ENCODE measurements around the gene ABCC11.
A peak's percentile ranks its signal among the peaks of the same experiment; 100 is the strongest.
"Not testable (repeated sequence)": the region's sequence is repeated elsewhere in the genome, so short reads cannot be mapped to it uniquely, and the experiment has no call there.

Gene ABCC11

DNA sequence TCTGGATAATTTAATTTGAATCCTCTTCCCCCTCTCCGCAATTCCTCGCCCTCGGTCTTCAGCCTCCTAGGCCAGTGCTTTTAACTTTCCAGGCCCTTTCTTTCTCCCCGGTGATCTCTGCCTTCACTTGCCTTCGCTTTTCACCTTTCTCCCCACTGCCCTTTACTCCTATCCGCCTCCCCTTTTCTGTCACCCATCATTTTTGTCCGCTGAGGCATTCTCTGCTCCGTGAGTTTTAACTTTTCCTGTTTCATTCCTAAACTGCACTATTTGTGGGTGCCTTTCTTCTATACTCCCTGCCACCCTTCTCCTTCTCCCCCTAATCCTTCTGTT lies 2.5 kb downstream of the ABCC11 start:
- DNase-seq, result no peak

DNA sequence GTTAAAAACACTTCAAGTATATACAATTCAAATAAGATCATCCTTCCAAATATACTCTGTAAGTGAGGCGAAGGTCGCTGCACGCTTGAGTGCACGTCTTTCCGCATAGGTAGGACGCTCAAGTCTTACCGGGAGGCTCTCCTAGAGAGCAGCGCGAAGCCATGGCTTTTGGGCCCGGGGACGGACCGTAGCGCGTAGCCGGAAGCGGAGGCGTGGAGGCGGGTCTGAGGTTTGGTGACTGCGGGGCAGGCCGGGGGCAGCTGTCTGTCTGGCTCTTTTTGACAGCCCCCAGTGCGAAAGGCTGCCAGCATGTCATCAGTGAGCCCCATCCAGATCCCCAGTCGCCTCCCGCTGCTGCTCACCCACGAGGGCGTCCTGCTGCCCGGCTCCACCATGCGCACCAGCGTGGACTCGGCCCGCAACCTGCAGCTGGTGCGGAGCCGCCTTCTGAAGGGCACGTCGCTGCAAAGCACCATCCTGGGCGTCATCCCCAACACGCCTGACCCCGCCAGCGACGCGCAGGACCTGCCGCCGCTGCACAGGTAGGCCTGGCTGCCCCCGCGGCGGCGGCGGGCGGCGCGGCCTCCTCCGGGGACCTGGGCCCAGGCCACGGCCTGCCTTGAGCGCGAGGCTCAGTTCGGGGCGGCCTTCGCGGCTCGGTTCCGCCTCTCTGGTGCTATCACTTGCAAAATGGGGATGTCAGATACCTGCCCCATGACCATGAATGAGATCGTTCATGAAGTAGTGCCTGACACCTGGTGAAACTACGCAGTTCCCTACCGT lies 3.1 kb downstream of the ABCC11 start, which contains the start of gene LONP2:
Gene LONP2, plus strand, starts transcription at position 221 of the 783 bp plus-strand sequence. Its CDS starts 89 bp downstream, at position 310.
- peak; percentile 63 for DNase-seq

DNA sequence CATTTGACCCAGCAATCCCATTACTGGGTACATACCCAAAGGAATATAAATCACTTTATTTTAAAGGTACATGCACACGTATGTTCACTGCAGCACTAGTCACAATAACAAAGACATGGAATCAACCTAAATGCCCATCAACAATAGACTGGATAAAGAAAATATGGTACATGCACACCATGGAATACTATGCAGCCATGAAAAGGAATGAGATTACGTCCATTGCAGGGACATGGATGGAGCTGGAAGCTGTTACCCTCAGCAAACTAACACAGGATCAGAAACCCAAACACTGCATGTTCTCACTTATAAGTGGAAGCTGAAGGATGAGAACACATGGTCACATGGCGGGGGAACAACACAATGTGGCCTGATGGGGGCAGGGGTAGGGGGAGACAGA lies 7.2 kb downstream of the ABCC11 start:
- not testable (repeated sequence) for DNase-seq

DNA sequence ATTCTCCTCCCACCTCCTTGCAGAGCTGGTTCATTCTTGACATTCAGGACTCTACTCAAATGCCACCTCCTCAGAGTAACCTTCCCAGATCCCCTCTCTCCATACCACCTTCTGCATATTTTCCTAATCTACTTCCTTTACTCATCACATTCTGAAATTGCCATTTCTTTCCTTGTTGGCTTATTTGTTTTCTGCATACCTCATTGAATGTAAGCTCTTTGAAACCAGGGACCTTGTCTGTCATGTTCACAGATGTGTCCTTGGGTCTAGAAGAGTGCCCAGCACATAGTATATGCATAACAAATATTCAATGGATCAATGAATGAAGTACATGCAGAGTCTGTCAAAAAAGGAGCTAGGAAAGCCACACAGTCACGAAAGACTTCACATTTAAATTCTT lies 11.1 kb downstream of the ABCC11 start:
- DNase-seq, result no peak

DNA sequence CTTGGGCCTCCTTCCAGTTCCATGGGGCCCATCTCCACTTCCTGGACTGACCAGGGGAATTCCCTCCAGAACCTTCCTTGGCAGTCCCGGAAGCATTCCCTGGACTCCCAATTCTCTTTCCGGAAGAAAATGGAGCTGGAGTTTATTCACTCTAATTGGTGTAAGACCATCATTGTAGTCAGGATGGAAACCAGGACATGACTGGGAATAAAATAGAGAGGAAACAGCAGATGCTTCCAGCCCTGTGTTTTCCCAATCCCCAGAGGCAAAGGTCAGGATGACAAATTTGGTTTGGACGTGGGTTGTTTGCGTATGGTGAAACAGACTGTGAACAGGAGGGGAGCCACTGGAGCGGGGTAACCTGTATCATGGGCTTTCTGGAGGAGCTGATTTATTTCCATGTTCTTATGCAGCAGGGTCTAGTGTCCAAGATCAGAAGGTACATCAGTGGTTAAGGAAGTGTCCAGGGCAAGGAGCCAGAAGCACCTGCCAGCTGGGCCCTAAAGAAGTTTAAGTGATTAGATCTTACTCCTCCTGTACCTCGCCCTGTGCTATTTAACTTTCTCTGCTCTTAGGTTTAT lies 11.7 kb downstream of the ABCC11 start:
- DNase-seq, result no peak

DNA sequence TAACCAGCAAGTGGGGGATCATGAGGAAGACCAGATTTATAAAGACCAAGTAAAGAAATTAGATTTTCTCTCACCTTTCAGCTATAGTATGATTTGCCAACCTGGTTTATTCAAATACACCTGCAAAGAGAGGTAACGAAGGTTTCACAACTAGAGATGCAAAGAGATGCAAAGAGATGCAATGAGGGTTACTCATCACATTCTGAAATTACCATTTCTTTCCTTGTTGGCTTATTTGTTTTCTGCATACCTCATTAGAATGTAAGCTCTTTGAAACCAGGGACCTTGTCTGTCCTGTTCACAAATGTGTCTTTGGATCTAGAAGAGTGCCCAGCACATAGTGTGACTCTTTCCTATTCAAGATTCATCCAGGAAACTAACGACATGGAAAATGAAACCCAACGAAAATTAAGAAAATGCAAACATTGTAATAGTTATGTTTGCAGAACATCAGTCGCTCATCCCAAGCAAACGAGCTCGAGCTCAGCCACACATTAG lies 12.2 kb downstream of the ABCC11 start:
- no peak for DNase-seq

DNA sequence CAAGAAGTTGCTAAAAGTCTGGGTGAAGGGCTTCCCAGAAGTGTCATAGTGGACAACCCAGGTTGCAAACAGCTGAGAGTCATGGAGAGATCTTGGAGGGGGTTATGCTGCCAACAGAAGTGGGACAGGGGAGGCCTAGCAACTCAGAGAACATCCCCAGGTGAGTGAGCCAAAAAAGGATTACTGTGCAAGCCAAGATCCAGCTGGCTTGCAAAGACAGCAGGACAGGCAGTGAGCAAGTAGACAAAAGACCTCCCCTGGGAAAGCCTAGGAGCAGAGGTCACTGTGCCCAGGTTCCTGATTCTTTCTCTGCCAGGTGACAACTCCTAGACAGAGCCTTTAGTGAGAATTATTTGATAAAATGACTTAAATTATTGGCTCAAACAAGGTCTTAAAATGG lies 12.7 kb downstream of the ABCC11 start:
- no peak for DNase-seq

DNA sequence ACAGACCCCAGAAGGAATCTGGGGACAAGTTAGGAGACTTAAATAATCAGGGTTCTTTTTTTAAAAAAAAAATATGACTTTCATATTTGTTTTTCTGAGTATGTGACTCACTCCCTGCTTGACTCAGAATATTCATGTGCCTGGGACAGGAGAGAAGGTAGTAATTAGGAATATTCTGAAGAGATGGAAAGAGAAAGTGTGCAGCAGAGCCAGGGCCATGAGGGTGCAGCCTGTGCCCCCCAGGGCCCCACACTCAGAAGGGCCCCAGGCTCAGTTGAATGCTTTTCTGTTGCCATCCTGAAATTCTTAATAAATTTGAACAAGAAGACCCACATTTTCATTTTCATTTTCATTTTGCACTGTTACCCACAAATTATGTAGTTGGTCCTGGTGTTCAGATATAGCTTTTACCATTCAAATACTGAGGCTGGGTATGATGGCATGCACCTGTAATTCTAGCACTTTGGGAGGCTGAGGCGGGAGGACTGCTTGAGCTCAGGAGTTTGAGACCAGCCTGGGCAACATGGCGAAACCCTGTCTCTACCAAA lies 14.8 kb downstream of the ABCC11 start:
- DNase-seq, result no peak

DNA sequence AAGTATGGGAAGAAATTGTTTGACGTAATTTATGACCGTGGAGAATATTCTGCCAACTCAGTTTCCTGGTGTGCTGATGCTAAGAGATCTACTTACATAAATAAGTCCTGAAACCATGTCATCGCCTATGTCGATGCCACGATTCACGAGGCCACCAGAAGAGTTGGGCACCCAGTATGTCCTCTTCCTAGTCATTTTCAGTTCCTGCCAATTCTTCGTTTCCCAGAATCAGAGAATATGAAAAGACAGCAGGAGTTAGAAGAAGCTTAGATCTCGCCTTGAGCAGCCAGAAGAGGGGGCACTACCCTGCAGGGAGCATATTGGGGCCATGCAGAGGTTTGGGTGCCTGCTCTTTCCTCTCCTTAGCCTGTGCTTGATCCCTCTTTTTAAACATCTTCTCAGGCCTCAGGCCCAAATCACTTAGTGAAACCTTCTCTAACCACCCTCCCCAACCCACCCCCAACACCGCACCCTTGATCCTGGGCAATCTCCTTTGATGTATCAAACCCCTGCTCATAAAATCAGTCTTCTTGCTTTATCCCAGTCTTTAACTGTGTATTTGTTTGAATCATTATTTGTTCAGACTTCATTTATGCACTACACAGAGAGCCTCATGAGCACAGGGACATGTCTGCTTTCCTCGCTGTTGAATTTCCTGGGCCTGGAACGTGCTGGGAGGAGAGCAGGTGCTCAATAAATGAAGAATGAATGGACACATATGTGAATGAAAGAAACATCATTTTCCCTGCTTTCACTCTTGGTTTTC lies 15.4 kb downstream of the ABCC11 start:
- no peak for DNase-seq

DNA sequence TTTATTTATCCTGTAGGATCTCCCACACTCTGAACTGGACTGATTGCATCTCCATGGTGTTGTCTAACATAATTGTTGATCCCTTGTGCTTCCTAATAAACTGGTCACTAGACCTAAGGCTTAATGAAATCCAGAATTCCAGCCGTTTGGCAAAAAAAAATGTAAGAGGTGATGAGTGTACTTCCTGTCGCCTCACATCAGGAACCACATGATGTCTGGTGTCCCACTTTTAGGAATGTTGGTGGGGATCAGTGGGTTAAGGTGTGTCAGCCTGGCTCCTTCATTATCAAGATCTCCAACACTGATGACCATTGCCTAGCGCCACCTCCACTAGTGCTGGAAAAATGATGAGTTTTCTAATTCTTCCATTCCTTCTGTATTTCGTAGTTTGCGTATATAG lies 21.9 kb downstream of the ABCC11 start:
- no peak for DNase-seq

DNA sequence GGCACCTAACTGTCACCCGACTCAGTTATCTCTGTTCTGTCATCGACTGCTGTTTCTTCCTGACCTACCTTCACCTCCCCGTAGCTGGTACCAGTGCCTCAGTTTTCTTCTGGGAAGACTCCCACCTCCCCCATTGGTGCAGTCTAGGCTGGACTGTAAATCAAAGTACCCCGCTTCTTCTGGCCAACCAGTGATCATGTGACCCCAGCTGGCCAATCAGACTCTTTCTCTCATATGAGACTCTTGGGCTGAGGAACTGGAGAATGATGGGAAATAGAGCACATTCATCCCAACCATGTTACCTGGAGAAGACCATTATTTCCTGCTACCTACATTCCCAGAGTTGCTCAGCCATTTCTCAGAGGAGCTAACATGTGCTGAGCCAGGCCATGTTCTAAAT lies 23.8 kb downstream of the ABCC11 start:
- DNase-seq, result no peak

DNA sequence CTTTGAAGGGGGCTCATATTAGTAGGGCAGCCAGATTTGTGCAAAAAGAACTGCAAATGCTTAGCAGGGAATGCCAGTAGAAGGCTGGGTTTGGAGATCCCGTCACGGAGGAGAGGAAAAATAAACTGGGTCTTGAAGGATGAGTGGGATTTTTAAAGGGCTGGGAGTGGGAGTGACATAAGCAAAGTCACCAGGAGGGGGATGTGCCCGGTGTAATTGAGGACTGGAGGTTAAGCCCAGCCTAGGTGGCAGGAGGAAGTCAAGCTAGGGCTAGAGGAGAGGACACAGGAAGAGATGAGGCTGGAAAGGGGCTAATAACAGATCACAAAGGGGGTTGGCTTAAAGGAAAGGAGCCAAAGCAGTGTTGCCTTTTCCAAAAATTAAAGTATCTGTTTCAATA lies 26.4 kb downstream of the ABCC11 start:
- no peak for DNase-seq

DNA sequence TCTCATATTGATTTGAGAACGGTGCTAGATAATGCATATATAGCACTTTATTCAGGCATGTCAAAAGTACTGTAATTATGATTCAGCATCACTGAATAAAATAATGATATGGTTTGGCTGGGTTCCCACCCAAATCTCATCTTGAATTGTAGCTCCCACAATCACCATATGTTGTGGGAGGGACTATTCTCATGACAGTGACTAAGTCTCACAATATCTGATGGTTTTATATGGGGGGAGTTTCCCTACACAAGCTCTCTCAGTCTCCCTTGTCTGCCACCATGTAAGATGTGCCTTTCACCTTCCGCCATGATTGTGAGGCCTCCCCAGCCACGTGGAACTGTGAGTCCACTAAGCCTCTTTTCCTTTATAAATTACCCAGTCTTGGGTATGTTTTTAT lies 28.9 kb downstream of the ABCC11 start:
- no peak for DNase-seq

DNA sequence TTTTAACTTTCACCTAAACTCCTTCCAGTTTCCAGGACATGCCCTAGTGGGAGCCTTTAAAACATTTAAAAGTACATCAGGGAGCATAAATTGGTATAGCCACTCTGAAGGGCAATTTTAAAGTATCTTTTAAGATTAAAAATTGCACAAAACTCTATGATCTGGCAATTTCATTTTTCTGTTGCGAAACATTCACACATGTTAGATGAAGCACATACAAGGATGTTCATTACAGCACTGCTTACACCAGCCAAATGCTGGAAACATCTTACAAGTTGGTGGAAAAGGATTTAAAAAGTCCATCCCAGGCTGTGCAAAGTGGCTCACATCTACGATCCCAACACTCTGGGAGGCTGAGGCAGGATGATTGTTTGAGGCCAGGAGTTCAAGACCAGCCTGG lies 29.6 kb downstream of the ABCC11 start:
- DNase-seq, result no peak

DNA sequence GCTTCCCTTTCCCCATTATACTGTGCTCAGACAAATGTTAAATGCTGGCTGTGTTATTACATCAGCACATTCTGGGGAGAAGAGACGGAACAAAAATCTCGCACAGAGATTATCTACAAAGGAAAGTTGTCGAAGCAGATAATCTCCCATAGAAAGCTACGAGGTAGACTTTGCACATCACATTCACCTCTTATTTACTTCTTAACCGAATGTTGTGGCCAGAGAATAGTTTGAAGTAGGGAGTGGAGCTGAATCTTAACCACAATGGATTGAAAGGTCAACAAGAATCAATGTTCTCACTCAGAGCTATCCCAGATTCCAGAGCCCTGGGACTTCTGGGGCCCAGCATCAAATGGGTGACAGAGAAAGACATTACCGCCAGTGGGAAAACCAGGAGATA lies 31.6 kb downstream of the ABCC11 start:
- no peak for DNase-seq

DNA sequence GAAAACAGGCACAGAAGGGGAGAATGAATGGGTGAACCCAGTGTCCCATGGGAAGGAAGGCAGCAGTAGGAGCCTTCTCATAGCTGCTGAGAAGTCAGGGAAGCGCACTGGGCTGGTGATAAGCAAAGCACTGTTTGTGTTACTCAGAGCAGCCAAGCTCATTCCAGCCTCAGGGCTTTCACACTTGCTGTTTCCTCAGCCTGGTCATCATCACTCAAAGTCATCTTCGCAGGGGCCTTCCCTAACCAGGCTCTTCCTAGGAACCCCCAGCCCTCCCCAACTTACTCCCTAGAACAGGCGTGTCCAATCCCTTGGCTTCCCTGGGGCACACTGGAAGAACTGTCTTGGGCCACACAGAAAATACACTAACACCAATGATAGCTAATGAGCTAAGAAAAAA lies 35.3 kb downstream of the ABCC11 start:
- no peak for DNase-seq

DNA sequence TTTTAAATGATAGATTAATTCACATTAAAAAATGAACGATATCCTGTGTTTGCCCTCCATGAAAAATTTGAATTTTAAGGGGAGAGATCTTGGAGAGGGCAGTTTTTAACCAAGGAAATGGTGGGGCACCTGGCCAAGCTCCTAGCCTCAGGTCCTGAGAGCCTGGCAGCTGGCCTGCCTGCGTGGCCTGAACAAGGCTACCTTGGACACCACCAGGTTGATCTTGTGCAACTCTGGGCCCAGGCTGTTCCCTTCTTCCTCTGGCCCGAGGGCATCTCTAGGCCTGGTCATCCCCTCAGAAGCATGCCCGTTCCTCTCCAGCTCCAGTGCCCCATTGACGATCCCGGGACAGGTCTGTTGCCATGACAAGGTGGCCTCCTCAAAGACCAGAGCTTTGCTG lies 36.6 kb downstream of the ABCC11 start:
- no peak for DNase-seq

DNA sequence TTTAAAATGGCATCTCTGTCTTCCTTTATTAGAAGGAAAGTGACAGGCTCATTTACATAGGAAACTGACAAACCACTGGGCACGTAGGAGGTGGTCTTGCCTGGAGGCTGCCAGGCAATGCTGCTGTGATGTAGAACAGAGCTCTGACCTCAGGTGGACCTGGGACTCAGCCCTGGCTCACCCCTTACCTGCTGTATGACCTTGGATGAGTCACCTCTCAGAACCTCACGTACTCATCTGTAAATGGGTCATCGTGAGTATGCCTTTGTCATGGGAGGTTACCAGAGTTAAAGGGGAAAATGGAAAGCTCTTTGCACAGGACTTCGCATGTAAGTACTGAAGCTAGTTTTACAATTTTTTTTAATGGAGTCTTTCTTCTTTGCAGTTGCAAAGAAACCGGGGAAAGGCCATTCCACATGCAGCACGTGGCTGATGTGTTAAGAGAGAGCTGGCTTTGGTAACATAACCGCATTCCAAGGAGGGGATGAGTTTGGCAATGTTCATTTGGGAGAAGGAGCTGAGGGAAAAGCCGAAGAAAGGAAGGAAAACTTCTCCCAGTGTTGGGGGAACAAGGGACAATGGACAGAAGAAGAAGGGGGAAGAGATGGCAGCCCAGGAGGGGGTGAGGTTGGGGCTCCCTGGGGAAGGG lies 40.6 kb downstream of the ABCC11 start:
- DNase-seq, result no peak

DNA sequence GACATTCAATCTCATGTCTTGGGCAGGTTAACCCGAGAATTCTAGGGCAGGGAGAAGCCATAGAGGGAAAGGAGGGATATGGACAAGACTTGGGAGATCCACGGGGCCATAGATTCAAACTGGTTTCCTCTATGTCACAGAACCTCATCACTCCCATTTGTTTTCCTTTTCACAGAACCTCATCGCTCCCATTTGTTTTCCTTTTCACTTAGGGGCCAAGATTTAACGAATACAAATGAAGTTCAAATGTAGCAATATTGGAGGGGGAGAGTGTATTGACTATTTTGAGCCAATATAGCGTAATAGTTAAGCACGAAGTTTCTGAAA lies 42.6 kb downstream of the ABCC11 start:
- no peak for DNase-seq

DNA sequence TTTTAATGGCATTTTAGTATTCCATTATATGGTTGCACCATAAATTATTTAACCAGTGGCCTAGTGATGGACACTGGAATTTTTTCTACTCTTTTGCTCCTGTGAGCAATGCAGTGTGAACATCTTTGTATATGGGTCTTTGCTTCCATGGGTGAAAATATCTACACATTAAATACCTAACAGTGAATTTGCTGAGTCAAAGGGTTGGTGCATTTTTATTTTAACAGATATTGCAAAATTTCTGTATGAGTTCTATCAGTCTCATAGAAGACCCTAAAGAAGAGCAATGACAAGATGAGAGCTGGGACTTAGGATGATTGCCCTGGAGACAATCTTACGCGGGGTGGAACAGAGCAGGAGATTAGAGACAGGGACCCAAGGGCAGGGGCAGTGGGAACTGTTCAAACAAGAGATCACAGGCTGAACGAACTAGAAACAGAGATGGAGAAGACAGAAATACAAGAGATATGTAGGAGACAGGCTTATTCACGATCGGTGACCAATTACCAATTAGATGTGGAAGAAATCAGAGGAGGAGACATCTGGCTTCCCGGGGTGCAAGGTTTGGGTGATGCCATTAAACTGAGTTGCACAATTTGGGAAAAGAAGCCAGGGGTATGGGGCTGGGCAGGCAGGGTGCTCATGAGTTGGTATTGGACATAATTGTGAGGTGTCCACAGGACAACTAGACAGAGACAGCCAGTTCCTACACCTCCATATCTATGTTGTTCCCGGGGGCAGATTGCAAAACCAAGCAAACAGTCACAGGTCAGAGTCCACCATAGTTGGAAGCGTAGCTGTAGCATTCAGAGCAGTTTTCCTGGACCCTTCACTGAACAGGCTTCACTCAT lies 43.1 kb downstream of the ABCC11 start:
- DNase-seq, result no peak

DNA sequence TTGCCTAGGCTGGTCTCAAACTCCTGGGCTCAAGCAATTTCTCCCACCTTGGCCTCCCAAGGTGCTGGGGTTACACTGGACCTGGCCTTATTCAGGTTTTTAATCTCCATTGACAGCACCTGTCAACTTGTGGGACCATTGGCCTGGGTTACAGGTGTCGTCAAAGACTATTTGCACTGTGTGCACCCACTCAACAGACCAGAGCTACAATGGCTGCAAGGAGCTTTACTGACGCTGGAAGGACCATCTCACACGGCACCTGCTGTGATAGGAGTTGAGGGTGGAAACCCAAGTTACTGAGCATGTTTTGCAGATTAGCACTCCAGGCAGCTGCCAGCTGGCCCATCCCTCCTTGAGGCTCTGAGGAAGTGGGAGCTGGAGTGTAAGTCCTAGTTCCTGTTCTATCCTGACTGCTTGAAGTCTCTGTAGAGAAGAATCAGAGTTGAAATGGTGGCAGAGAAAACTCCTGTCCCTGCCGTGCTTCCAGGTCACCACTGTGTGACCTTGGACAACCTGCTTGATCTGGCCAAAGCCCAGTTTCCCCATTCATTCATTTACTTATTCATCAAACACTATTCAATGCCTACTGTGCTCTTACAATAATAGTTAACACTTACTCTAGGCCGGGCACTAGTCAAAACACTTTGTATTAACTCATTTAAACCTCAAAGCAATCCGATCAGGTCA lies 45.7 kb downstream of the ABCC11 start:
- DNase-seq, result no peak

DNA sequence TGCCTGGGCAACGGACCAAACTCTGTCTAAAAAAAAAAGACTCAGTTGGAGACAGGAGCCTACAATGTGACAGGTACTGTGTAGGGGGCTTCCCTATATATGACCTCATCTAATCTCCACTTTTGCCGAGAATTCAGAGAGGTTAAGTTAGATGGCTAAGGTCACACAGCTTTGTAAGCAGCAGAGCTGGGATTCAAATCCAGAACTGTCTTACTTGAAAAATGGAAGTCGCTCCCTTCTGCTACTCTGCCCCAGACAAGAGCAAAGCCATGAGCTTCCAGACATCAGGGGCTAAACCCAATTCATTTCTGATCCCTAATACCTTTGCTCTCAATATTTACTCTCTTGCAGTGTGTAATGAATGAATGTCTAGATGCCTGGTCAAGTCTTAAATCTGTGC lies 50.0 kb downstream of the ABCC11 start:
- peak; percentile 99 for DNase-seq

All from NCI-H446 treated with DMSO at 0.1 percent for 48 hours (cell line).